SK-N-SH (cell line): ENCODE data around the gene MTMR12.

Experiments
- CTCF ChIP-seq: fragments of 200-600 bp; sonication (generic); IDR thresholded peaks from 2 replicates; pipeline ENCODE4 v1.6.1; 2017; ENCODE audit warnings: antibody characterized with exemption, mild to moderate bottlenecking, moderate library complexity
- ELF1 ChIP-seq: IDR thresholded peaks from 2 replicates; pipeline ENCODE4 v1.4.0; 2012
- EZH2phosphoT487 ChIP-seq: fragments of 200-600 bp; sonication (generic); IDR thresholded peaks from 2 replicates; pipeline ENCODE4 v1.6.1; 2017; ENCODE audit warnings: low read depth, mixed run types, mild to moderate bottlenecking, antibody characterized with exemption, moderate library complexity, borderline replicate concordance
- FOSL2 ChIP-seq: IDR thresholded peaks from 2 replicates; pipeline ENCODE4 v1.4.0; 2012; ENCODE audit warnings: low read depth, mild to moderate bottlenecking, moderate library complexity, borderline replicate concordance
- FOXJ3 ChIP-seq: sonication (generic); formaldehyde crosslinking; IDR thresholded peaks from 2 replicates; pipeline ENCODE4 v1.5.1; 2020; ENCODE audit warnings: mild to moderate bottlenecking, missing genetic modification reagents
- MAX ChIP-seq: IDR thresholded peaks from 2 replicates; pipeline ENCODE4 v1.4.0; 2012; ENCODE audit warnings: low read depth
- MXI1 ChIP-seq: IDR thresholded peaks from 2 replicates; pipeline ENCODE4 v1.6.1; 2012; ENCODE audit warnings: mild to moderate bottlenecking, low read depth, low read length, improper control_type of control experiment
- POLR2AphosphoS5 ChIP-seq: IDR thresholded peaks from 2 replicates; pipeline ENCODE4 v1.6.1; 2012; ENCODE audit warnings: low read depth, low read length
- RCOR1 ChIP-seq: fragments of 150-350 bp; IDR thresholded peaks from 2 replicates; pipeline ENCODE4 v1.6.1; 2017; ENCODE audit warnings: antibody characterized with exemption, low read length
- REST ChIP-seq: IDR thresholded peaks from 2 replicates; pipeline ENCODE4 v1.6.1; 2012; ENCODE audit warnings: mild to moderate bottlenecking, low read depth, low read length, moderate library complexity
- SIN3A ChIP-seq: IDR thresholded peaks from 2 replicates; pipeline ENCODE4 v1.6.1; 2012; ENCODE audit warnings: low read depth, mild to moderate bottlenecking, low read length, moderate library complexity, borderline replicate concordance
- TAF1 ChIP-seq: IDR thresholded peaks from 2 replicates; pipeline ENCODE4 v1.6.1; 2012; ENCODE audit warnings: low read depth, mild to moderate bottlenecking, low read length, moderate library complexity, borderline replicate concordance

- TF ChIP-seq REST (no peak), CTCF (no peak), POLR2AphosphoS5 (no peak), TAF1 (no peak), MAX (no peak), FOSL2 (no peak), RCOR1 (no peak), MXI1 (no peak), EZH2phosphoT487 (no peak), ELF1 (no peak), SIN3A (no peak), FOXJ3 (no peak)
Observed at GRCh38 chr5:32277798-32278197, 34.9 kb downstream of the MTMR12 start.
